ENCODE measurements around the gene USP24. TPM values are rescaled to one million over a fixed set of nuclear protein-coding genes. Genes with fewer than 3 reads are reported as not detected.

USP24 gene
- total RNA-seq, 1 experiment from 2014 or later = 38.5 TPM

- ATAC-seq = no peak; the same call in 1 of the 2 replicates
- TF ChIP-seq EZH2 (IDR thresholded peaks at IDR 0.05; ENCODE audit: low read length, unreplicated experiment) = no peak
- TF ChIP-seq CTCF (conservative IDR thresholded peaks at IDR 0.05; ENCODE audit: low read depth, low read length) = no peak
- TF ChIP-seq EZH2phosphoT487 (IDR thresholded peaks at IDR 0.05; ENCODE audit: borderline replicate concordance, low read length) = no peak
- peaks cover 90% of the 10 kb centered on the region for H3K79me2 ChIP-seq (ENCODE audit: low read length)
- peak overlapping the region; percentile 95 for H3K4me3 ChIP-seq (ENCODE audit: low read length)
- H3K27ac ChIP-seq (ENCODE audit: low read length) = no peak overlapping the region
- DNase-seq = peak; percentile 40
- ChIA-PET CTCF (interaction anchor here (0.6 to 1.9 kb wide), 3 partner anchors 69 to 988 kb away, joined by 3 to 14 read pairs (median 4); no protein-coding TSS in a partner anchor), POLR2A (ENCODE audit: unreplicated experiment) (interaction anchor here (0.6 to 0.7 kb wide), 2 partner anchors 52 to 785 kb away, joined by 3 read pairs; no protein-coding TSS in a partner anchor)
- H3K4me1 ChIP-seq (ENCODE audit: insufficient read depth, low read length) = peaks cover 34% of the 10 kb centered on the region
- no peaks in the 10 kb centered on the region for H3F3A ChIP-seq (ENCODE audit: low read length, unreplicated experiment)
- intact Hi-C loops (cut with micrococcal nuclease) = loop anchor here (2.0 to 10.0 kb wide), 2 partner anchors 70 to 1432 kb away; partner anchors contain the start of gene PRKAA2
- no peaks in the 10 kb centered on the region for H3K9me3 ChIP-seq (ENCODE audit: low read length)
- H4K20me1 ChIP-seq (ENCODE audit: low read length) = peaks cover 36% of the 10 kb centered on the region
- peak overlapping the region; percentile 92; the same call in 1 of the 2 replicates for H3K9ac ChIP-seq (ENCODE audit: low read length)
- H3K9me2 ChIP-seq (replicated peaks; ENCODE audit: low read length) = no peaks in the 10 kb centered on the region
- no peak overlapping the region for H2AFZ ChIP-seq (ENCODE audit: low read length)
- H3K4me2 ChIP-seq (ENCODE audit: low read length) = peak overlapping the region; percentile 86
- H3K36me3 ChIP-seq (ENCODE audit: low read depth, low read length) = no peaks in the 10 kb centered on the region
- H3K27me3 ChIP-seq (ENCODE audit: low read length) = no peaks in the 10 kb centered on the region
- BruUV-seq (replicated peaks) = no TSS peak
Measured at GRCh38 chr1:55212349-55213150, 2.6 kb downstream of the USP24 start.

DNA sequence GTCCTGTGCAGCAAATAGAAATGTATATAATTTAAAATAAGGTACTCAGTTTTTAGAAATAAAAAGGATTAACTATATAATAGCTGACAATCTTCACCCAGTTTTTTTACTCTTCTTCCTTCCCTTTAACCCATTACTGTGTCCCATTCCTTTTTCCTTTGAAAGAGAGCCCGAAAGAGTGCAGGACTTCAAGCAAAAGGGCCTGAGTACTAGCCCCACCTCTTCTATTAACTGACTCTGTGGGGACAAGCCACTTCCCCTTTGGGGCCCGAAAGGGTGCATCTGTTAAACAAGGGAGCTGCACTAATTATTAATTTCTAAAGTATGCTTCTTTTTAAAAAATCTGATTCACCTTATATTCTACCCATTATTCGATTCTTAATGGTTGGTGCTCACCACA lies 3.3 kb downstream of the USP24 start:
- Histone ChIP-seq H3K9ac (ENCODE audit: low read length) (no peak overlapping the region), H3K9me3 (ENCODE audit: low read length) (no peaks in the 10 kb centered on the region), H3K4me2 (ENCODE audit: low read length) (peak overlapping the region; percentile 86), H3K9me2 (replicated peaks; ENCODE audit: low read length) (no peaks in the 10 kb centered on the region), H3K27ac (ENCODE audit: low read length) (no peak overlapping the region), H2AFZ (ENCODE audit: low read length) (no peak overlapping the region), H3K4me1 (ENCODE audit: insufficient read depth, low read length) (peaks cover 30% of the 10 kb centered on the region), H3K36me3 (ENCODE audit: low read depth, low read length) (no peaks in the 10 kb centered on the region), H3K4me3 (ENCODE audit: low read length) (peak overlapping the region; percentile 95), H3F3A (ENCODE audit: low read length, unreplicated experiment) (no peaks in the 10 kb centered on the region), H3K79me2 (ENCODE audit: low read length) (peaks cover 97% of the 10 kb centered on the region), H3K27me3 (ENCODE audit: low read length) (no peaks in the 10 kb centered on the region), H4K20me1 (ENCODE audit: low read length) (peaks cover 36% of the 10 kb centered on the region)
- DNase-seq (no peak), ATAC-seq (no peak)
- CTCF ChIA-PET = interaction anchor here (1.9 kb wide), 1 partner anchor 68 kb away, joined by 14 read pairs; no protein-coding TSS in a partner anchor
- POLR2A ChIA-PET (ENCODE audit: unreplicated experiment) = no interaction called here
- no TSS peak for BruUV-seq (replicated peaks)
- intact Hi-C loops (cut with micrococcal nuclease) = loop anchor here (2.0 to 10.0 kb wide), 2 partner anchors 69 to 1433 kb away; partner anchors contain the start of gene PRKAA2
- TF ChIP-seq EZH2phosphoT487 (IDR thresholded peaks at IDR 0.05; ENCODE audit: borderline replicate concordance, low read length) (no peak), CTCF (conservative IDR thresholded peaks at IDR 0.05; ENCODE audit: low read depth, low read length) (no peak), EZH2 (IDR thresholded peaks at IDR 0.05; ENCODE audit: low read length, unreplicated experiment) (no peak)

Measured in PC-3 (cell line).